Left hindlimb (tissue), 1 donor: ENCODE results near the gene ARID1B.

Experiments used
- DNase-seq: peaks from one replicate; pipeline ENCODE4 v3.0.0-alpha.2; 2018

ARID1B gene

GRCh38 chr6:157203312-157203744 lies 426.1 kb downstream of the ARID1B start:
- DNase-seq: no peak

- DNase-seq: no peak
Measured at GRCh38 chr6:157203764-157204163, 426.6 kb downstream of the ARID1B start.

GRCh38 chr6:157205473-157206358 lies 428.5 kb downstream of the ARID1B start:
- no peak for DNase-seq

- no peak for DNase-seq
Measured at GRCh38 chr6:157206359-157206815, 429.2 kb downstream of the ARID1B start.

GRCh38 chr6:157207521-157208076 lies 430.4 kb downstream of the ARID1B start:
- no peak for DNase-seq

- DNase-seq: no peak
Measured at GRCh38 chr6:157209865-157210530, 432.8 kb downstream of the ARID1B start.

- no peak for DNase-seq
Measured at GRCh38 chr6:157210954-157211353, 433.8 kb downstream of the ARID1B start.

- no peak for DNase-seq
Measured at GRCh38 chr6:157211603-157212455, 434.7 kb downstream of the ARID1B start.

GRCh38 chr6:157213426-157213825 lies 436.2 kb downstream of the ARID1B start:
- DNase-seq: no peak

- DNase-seq: no peak
Measured at GRCh38 chr6:157213907-157214565, 436.9 kb downstream of the ARID1B start.

GRCh38 chr6:157215717-157216116 lies 438.5 kb downstream of the ARID1B start:
- no peak for DNase-seq

- DNase-seq: no peak
Measured at GRCh38 chr6:157216570-157216969, 439.4 kb downstream of the ARID1B start.

- no peak for DNase-seq
Measured at GRCh38 chr6:157217198-157217893, 440.2 kb downstream of the ARID1B start.

GRCh38 chr6:157217894-157218370 lies 440.8 kb downstream of the ARID1B start:
- no peak for DNase-seq

- no peak for DNase-seq
Measured at GRCh38 chr6:157218371-157219198, 441.4 kb downstream of the ARID1B start.

- no peak for DNase-seq
Measured at GRCh38 chr6:157219201-157220200, 442.3 kb downstream of the ARID1B start.

- no peak for DNase-seq
Measured at GRCh38 chr6:157220485-157220884, 443.3 kb downstream of the ARID1B start.

- DNase-seq: peak; percentile 78
Measured at GRCh38 chr6:157221049-157221816, 444.1 kb downstream of the ARID1B start.
